Mononuclear cell (primary cell): Measurements from ENCODE around the gene RAPGEF3. TPM values are rescaled to one million over a fixed set of nuclear protein-coding genes. Genes with fewer than 3 reads are reported as not detected.

Experiments
- H3K27me3 ChIP-seq: 2 replicates; pipeline ENCODE4 v1.6.0; 2011; ENCODE audit warnings: low read length, control low read depth; ENCODE audit not compliant: insufficient read depth
- H3K4me1 ChIP-seq: 2 replicates; pipeline ENCODE4 v1.5.1; 2011; ENCODE audit warnings: mild to moderate bottlenecking, low read length, control low read depth; ENCODE audit not compliant: insufficient read depth
- H3K4me3 ChIP-seq: 2 replicates; pipeline ENCODE4 v1.5.1; 2011; ENCODE audit warnings: mild to moderate bottlenecking, low read length, moderate library complexity
- H3K9me3 ChIP-seq: 2 replicates; pipeline ENCODE4 v1.5.1; 2011; ENCODE audit warnings: low read depth, mild to moderate bottlenecking, control low read depth, low read length
- total RNA-seq: library from RNA; depleted of rRNA; stranded (reverse); fragments of >200 nt; gene quantifications from one replicate; pipeline ENCODE4 v1.2.3, GENCODE V29; 2012

Gene RAPGEF3
- total RNA-seq, 1 donor = 0.42 TPM

- Histone ChIP-seq H3K9me3 (no peaks in the 10 kb centered on the region), H3K4me1 (peaks cover 36% of the 10 kb centered on the region), H3K27me3 (no peaks in the 10 kb centered on the region), H3K4me3 (no peak overlapping the region)
These were observed 37.2 kb downstream of the RAPGEF3 start for GRCh38 chr12:47721431-47721973.

- no peaks in the 10 kb centered on the region for H3K27me3 ChIP-seq
- H3K4me3 ChIP-seq = no peak overlapping the region
- no peaks in the 10 kb centered on the region for H3K9me3 ChIP-seq
- H3K4me1 ChIP-seq = peaks cover 52% of the 10 kb centered on the region
These were observed 40.1 kb downstream of the RAPGEF3 start for GRCh38 chr12:47718531-47718930.

- H3K9me3 ChIP-seq = no peaks in the 10 kb centered on the region
- H3K27me3 ChIP-seq = no peaks in the 10 kb centered on the region
- peaks cover 48% of the 10 kb centered on the region for H3K4me1 ChIP-seq
- H3K4me3 ChIP-seq = no peak overlapping the region
These were observed 41.1 kb downstream of the RAPGEF3 start for GRCh38 chr12:47717443-47718193.

GRCh38 chr12:47717046-47717442, 41.6 kb downstream of the RAPGEF3 start:
- no peaks in the 10 kb centered on the region for H3K27me3 ChIP-seq
- no peaks in the 10 kb centered on the region for H3K9me3 ChIP-seq
- H3K4me1 ChIP-seq = peaks cover 44% of the 10 kb centered on the region
- no peak overlapping the region for H3K4me3 ChIP-seq

GRCh38 chr12:47715877-47716548, 42.7 kb downstream of the RAPGEF3 start:
- H3K4me3 ChIP-seq = no peak overlapping the region
- no peaks in the 10 kb centered on the region for H3K27me3 ChIP-seq
- no peaks in the 10 kb centered on the region for H3K9me3 ChIP-seq
- H3K4me1 ChIP-seq = peaks cover 37% of the 10 kb centered on the region

GRCh38 chr12:47715393-47715876, 43.2 kb downstream of the RAPGEF3 start:
- Histone ChIP-seq H3K4me3 (no peak overlapping the region), H3K27me3 (no peaks in the 10 kb centered on the region), H3K4me1 (peaks cover 41% of the 10 kb centered on the region), H3K9me3 (no peaks in the 10 kb centered on the region)

GRCh38 chr12:47714826-47715386, 43.8 kb downstream of the RAPGEF3 start:
- Histone ChIP-seq H3K4me3 (no peak overlapping the region), H3K4me1 (peaks cover 47% of the 10 kb centered on the region), H3K9me3 (no peaks in the 10 kb centered on the region), H3K27me3 (no peaks in the 10 kb centered on the region)

- no peak overlapping the region for H3K4me3 ChIP-seq
- H3K27me3 ChIP-seq = no peaks in the 10 kb centered on the region
- no peaks in the 10 kb centered on the region for H3K9me3 ChIP-seq
- peaks cover 61% of the 10 kb centered on the region for H3K4me1 ChIP-seq
These were observed 46.5 kb downstream of the RAPGEF3 start for GRCh38 chr12:47712171-47712570.

- no peak overlapping the region for H3K4me3 ChIP-seq
- peaks cover 60% of the 10 kb centered on the region for H3K4me1 ChIP-seq
- no peaks in the 10 kb centered on the region for H3K9me3 ChIP-seq
- H3K27me3 ChIP-seq = no peaks in the 10 kb centered on the region
These were observed 47.2 kb downstream of the RAPGEF3 start for GRCh38 chr12:47711448-47711847.

- H3K4me1 ChIP-seq = peaks cover 56% of the 10 kb centered on the region
- H3K4me3 ChIP-seq = no peak overlapping the region
These were observed 48.4 kb downstream of the RAPGEF3 start for GRCh38 chr12:47710278-47710677.

GRCh38 chr12:47709671-47710070, 49.0 kb downstream of the RAPGEF3 start:
- Histone ChIP-seq H3K4me3 (no peak overlapping the region), H3K27me3 (no peaks in the 10 kb centered on the region), H3K9me3 (no peaks in the 10 kb centered on the region), H3K4me1 (peaks cover 56% of the 10 kb centered on the region)

More at GRCh38 chr12:47710278-47710677, 48.4 kb downstream of the RAPGEF3 start:
- no peaks in the 10 kb centered on the region for H3K9me3 ChIP-seq
- no peaks in the 10 kb centered on the region for H3K27me3 ChIP-seq

GRCh38 chr12:47709237-47709636, 49.4 kb downstream of the RAPGEF3 start:
- H3K4me3 ChIP-seq = no peak overlapping the region
- peaks cover 55% of the 10 kb centered on the region for H3K4me1 ChIP-seq
- no peaks in the 10 kb centered on the region for H3K9me3 ChIP-seq
- H3K27me3 ChIP-seq = no peaks in the 10 kb centered on the region

GRCh38 chr12:47707905-47708543, 50.7 kb downstream of the RAPGEF3 start:
- H3K27me3 ChIP-seq = no peaks in the 10 kb centered on the region
- no peak overlapping the region for H3K4me3 ChIP-seq
- H3K9me3 ChIP-seq = no peaks in the 10 kb centered on the region
- H3K4me1 ChIP-seq = peaks cover 65% of the 10 kb centered on the region

GRCh38 chr12:47707355-47707754, 51.3 kb downstream of the RAPGEF3 start:
- Histone ChIP-seq H3K9me3 (no peaks in the 10 kb centered on the region), H3K4me3 (no peak overlapping the region), H3K4me1 (peaks cover 68% of the 10 kb centered on the region), H3K27me3 (no peaks in the 10 kb centered on the region)
